ENCODE data around the gene AFMID.

DNA sequence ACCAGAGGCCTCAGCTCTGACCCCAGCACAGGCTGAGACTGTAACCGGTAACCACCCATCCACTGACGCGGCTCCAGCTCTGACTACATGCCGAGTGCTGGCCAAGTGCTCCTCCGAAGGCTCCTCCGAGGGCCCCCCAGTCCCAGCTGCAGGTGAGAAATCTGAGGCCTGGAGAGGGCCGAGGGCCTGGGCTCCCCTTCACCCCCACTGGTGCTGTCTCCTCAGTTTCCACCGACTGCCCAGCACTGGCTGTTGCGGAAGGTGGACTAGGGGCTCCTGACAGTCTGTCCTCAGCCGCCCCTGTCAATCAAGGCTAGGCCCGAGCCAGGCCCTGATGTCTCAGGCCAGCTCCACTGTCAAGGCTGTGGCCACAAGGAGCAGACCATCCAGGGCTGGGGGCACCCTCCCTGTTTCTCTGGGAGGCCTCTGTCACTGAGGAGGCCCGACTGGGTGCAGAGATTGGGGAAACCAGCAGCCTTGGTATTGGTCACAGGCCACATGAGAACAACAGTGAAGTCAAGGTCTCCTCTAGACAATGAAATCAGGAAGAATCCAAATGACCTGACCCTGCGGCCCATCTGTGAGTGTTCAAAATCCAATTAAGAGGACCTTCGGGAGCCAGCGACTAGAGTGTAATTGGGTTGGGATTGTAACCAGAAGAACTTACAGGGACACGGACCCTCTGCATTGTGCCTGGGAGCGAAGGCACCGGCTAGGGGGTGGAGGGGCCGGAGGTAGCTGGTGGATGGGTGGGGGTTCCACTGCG lies 49.4 kb downstream of the AFMID start:
- TF ChIP-seq CTCF (IDR thresholded peaks at IDR 0.05; ENCODE audit: poor library complexity) (no peak), EZH2phosphoT487 (IDR thresholded peaks at IDR 0.05; ENCODE audit: low read depth, severe bottlenecking, unreplicated experiment) (no peak)
